HCT116 (cell line): ENCODE results near the gene RBM15B. TPM values are rescaled to one million over a fixed set of nuclear protein-coding genes. Genes with fewer than 3 reads are reported as not detected.

Experiments
- ATAC-seq: fragments of 200-7000 bp; cut with Tn5 transposase; 2 replicates; pipeline ENCODE4 v1.9.1; 2020; ENCODE audit warnings: mild to moderate bottlenecking, moderate library complexity
- BruUV-seq: library from RNA; stranded (reverse); fragments of 400-500 nt; replicated peaks from 2 replicates; lab custom pipeline; 2021; lab: Mats Ljungman, UMichigan
- CTCF ChIA-PET: fragments of 300-600 bp; sonication (Branson Sonifier 250); formaldehyde crosslinking; loops from one replicate; lab custom pipeline; 2021; ENCODE audit warnings: antibody characterized with exemption; lab: Charles Lee
- POLR2A ChIA-PET: fragments of 300-600, 350-600 bp; sonication (Branson Sonifier 250); formaldehyde crosslinking; loops from one replicate; lab custom pipeline; 2021; ENCODE audit warnings: antibody characterized with exemption; lab: Charles Lee
- RAD21 ChIA-PET, 2 experiments: fragments of 300-600 bp; sonication (Branson Sonifier 250); formaldehyde crosslinking; loops; one replicate each; lab custom pipeline; 2023; ENCODE audit warnings: low total read pairs in 2 of 2; ENCODE audit not compliant: uncharacterized antibody in 2 of 2, unreplicated experiment in 2 of 2, low non-redundant PET in 1 of 2; lab: Charles Lee
- DNase-seq: peaks from one replicate; pipeline ENCODE4 v3.0.0-alpha.2; 2010; ENCODE audit warnings: low read depth, low spot score
- H2AFZ ChIP-seq: fragments of 200-600 bp; shearing (Covaris generic), sonication (generic); 2 replicates; pipeline ENCODE4 v1.6.1; 2017; ENCODE audit warnings: low read depth, mixed run types, mixed read lengths, antibody characterized with exemption, low read length; ENCODE audit not compliant: poor library complexity, severe bottlenecking
- H3K27ac ChIP-seq: 2 replicates; pipeline ENCODE4 v1.5.1; 2012; ENCODE audit warnings: low read depth, low read length
- H3K27me3 ChIP-seq: fragments of 200-600 bp; sonication (generic); 2 replicates; pipeline ENCODE4 v1.6.1; 2016; ENCODE audit warnings: mixed run types, low read length, mixed read lengths; ENCODE audit not compliant: insufficient read depth
- H3K36me3 ChIP-seq, 2 experiments: fragments of 200-500 bp in 1 of 2; fragments of 200-600 bp in 1 of 2; sonication (Bioruptor generic) in 1 of 2; sonication (generic) in 1 of 2; 2 replicates each; pipeline versions ENCODE4 v1.5.1 to v1.6.1; 2014 to 2016; ENCODE audit warnings: low read length in 2 of 2, inconsistent platforms in 1 of 2, mixed read lengths in 1 of 2, mixed run types in 1 of 2; ENCODE audit not compliant: insufficient read depth in 2 of 2, control insufficient read depth in 1 of 2
- H3K4me1 ChIP-seq, 2 experiments: fragments of 200-600 bp in 1 of 2; sonication (generic) in 1 of 2; 2 replicates each; pipeline versions ENCODE4 v1.5.1 to v1.6.1; 2012 to 2017; ENCODE audit warnings: low read length in 2 of 2, inconsistent platforms in 1 of 2, mild to moderate bottlenecking in 1 of 2, mixed read lengths in 1 of 2, mixed run types in 1 of 2, moderate library complexity in 1 of 2; ENCODE audit not compliant: insufficient read depth in 2 of 2, control insufficient read depth in 1 of 2
- H3K4me2 ChIP-seq: fragments of 200-600 bp; sonication (generic); 2 replicates; pipeline ENCODE4 v1.6.1; 2017; ENCODE audit warnings: mixed run types, low read length, mixed read lengths
- H3K4me3 ChIP-seq, 2 experiments: fragments of 200-600 bp in 1 of 2; sonication (generic) in 1 of 2; replicated peaks in 1 of 2; 2 replicates each; pipeline ENCODE4 v1.5.1; 2011 to 2016; ENCODE audit warnings: low read length in 2 of 2, control low read depth in 1 of 2, low read depth in 1 of 2, mild to moderate bottlenecking in 1 of 2, mixed read lengths in 1 of 2, mixed run types in 1 of 2
- H3K79me2 ChIP-seq: fragments of 200-600 bp; sonication (generic); 2 replicates; pipeline ENCODE4 v1.6.1; 2017; ENCODE audit warnings: mild to moderate bottlenecking, mixed run types, low read length, moderate library complexity, mixed read lengths; ENCODE audit not compliant: insufficient read depth
- H3K9ac ChIP-seq: fragments of 200-600 bp; sonication (generic); 2 replicates; pipeline ENCODE4 v1.6.1; 2016; ENCODE audit warnings: low read length, mixed read lengths
- H3K9me2 ChIP-seq: fragments of 200-600 bp; sonication (generic), shearing (Covaris generic); 2 replicates; pipeline ENCODE4 v1.6.1; 2017; ENCODE audit warnings: mixed run types, mild to moderate bottlenecking, moderate library complexity; ENCODE audit not compliant: insufficient read depth
- H3K9me3 ChIP-seq, 2 experiments: fragments of 200-500 bp in 1 of 2; fragments of 200-600 bp in 1 of 2; sonication (Bioruptor generic) in 1 of 2; sonication (generic) in 1 of 2; 2 replicates each; pipeline ENCODE4 v1.6.1; 2014 to 2017; ENCODE audit warnings: low read length in 2 of 2, mixed read lengths in 2 of 2, inconsistent platforms in 1 of 2, low read depth in 1 of 2, mild to moderate bottlenecking in 1 of 2, mixed run types in 1 of 2, moderate library complexity in 1 of 2; ENCODE audit not compliant: control insufficient read depth in 1 of 2, insufficient read depth in 1 of 2
- H4K20me1 ChIP-seq: fragments of 200-600 bp; sonication (generic), shearing (Covaris generic); 2 replicates; pipeline ENCODE4 v1.6.1; 2017; ENCODE audit warnings: mixed run types, mild to moderate bottlenecking, moderate library complexity; ENCODE audit not compliant: insufficient read depth
- ATF3 ChIP-seq: IDR thresholded peaks from 2 replicates; pipeline ENCODE4 v1.6.1; 2012
- CBX3 ChIP-seq: IDR thresholded peaks from 2 replicates; pipeline ENCODE4 v1.6.1; 2012; ENCODE audit warnings: low read depth
- CTCF ChIP-seq, 3 experiments: fragments of 200-600 bp in 1 of 3; sonication (generic) in 1 of 3; IDR thresholded peaks in 2 of 3; conservative IDR thresholded peaks in 1 of 3; 2 replicates each; pipeline ENCODE4 v1.5.1; 2012 to 2017; ENCODE audit warnings: low read depth in 2 of 3, low read length in 2 of 3, antibody characterized with exemption in 1 of 3, borderline replicate concordance in 1 of 3, control low read depth in 1 of 3, mild to moderate bottlenecking in 1 of 3, mixed read lengths in 1 of 3, mixed run types in 1 of 3, moderate library complexity in 1 of 3; ENCODE audit not compliant: insufficient read depth in 1 of 3
- EGR1 ChIP-seq: IDR thresholded peaks from 2 replicates; pipeline ENCODE4 v1.6.1; 2012; ENCODE audit warnings: low read depth
- ELF1 ChIP-seq: IDR thresholded peaks from 2 replicates; pipeline ENCODE4 v1.6.1; 2012; ENCODE audit warnings: low read depth, borderline replicate concordance
- EZH2 ChIP-seq: fragments of 200-600 bp; sonication (generic); IDR thresholded peaks from 2 replicates; pipeline ENCODE4 v1.6.1; 2017; ENCODE audit warnings: antibody characterized with exemption, mixed run types
- EZH2phosphoT487 ChIP-seq: fragments of 200-600 bp; IDR thresholded peaks from 2 replicates; pipeline ENCODE4 v1.6.1; 2018; ENCODE audit warnings: antibody characterized with exemption, borderline replicate concordance
- FOSL1 ChIP-seq: IDR thresholded peaks from 2 replicates; pipeline ENCODE4 v1.6.1; 2012; ENCODE audit warnings: low read depth
- MAX ChIP-seq: IDR thresholded peaks from 2 replicates; pipeline ENCODE4 v1.6.1; 2012
- POLR2A ChIP-seq: IDR thresholded peaks from 2 replicates; pipeline ENCODE4 v1.7.0; 2011; ENCODE audit warnings: borderline replicate concordance; ENCODE audit not compliant: insufficient read depth, insufficient read length; ENCODE audit errors: extremely low read depth
- POLR2AphosphoS5 ChIP-seq: IDR thresholded peaks from 2 replicates; pipeline ENCODE4 v1.6.1; 2011; ENCODE audit warnings: mild to moderate bottlenecking, low read depth, low read length, moderate library complexity
- RAD21 ChIP-seq: IDR thresholded peaks from 2 replicates; pipeline ENCODE4 v1.6.1; 2012; ENCODE audit warnings: low read depth, mild to moderate bottlenecking
- REST ChIP-seq: IDR thresholded peaks from 2 replicates; pipeline ENCODE4 v1.6.1; 2012; ENCODE audit warnings: low read depth
- SIN3A ChIP-seq: IDR thresholded peaks from 2 replicates; pipeline ENCODE4 v1.6.1; 2012; ENCODE audit warnings: low read depth
- SP1 ChIP-seq: IDR thresholded peaks from 2 replicates; pipeline ENCODE4 v1.6.1; 2012; ENCODE audit warnings: low read depth
- SRF ChIP-seq: IDR thresholded peaks from 2 replicates; pipeline ENCODE4 v1.6.1; 2012; ENCODE audit warnings: low read depth
- TCF7L2 ChIP-seq: IDR thresholded peaks from 2 replicates; pipeline ENCODE4 v1.7.0; 2011; ENCODE audit warnings: borderline replicate concordance, inconsistent platforms; ENCODE audit not compliant: insufficient read depth, insufficient read length; ENCODE audit errors: extremely low read depth
- YY1 ChIP-seq: IDR thresholded peaks from 2 replicates; pipeline ENCODE4 v1.6.1; 2011; ENCODE audit warnings: low read length, low read depth, moderate library complexity, mild to moderate bottlenecking; ENCODE audit not compliant: insufficient replicate concordance; ENCODE audit errors: extremely low read depth
- ZNF274 ChIP-seq: fragments of 200-500 bp; sonication (Bioruptor generic); IDR thresholded peaks from 2 replicates; pipeline ENCODE4 v1.6.1; 2014; ENCODE audit warnings: mild to moderate bottlenecking, low read depth, low read length, inconsistent platforms
- intact Hi-C: fragments of 100-400 bp; cut with micrococcal nuclease; formaldehyde crosslinking; loops from 2 replicates; pipeline ENCODE4 v1.10.0; 2022
- total RNA-seq: library from RNA; stranded (reverse); gene quantifications from one replicate; pipeline ENCODE4 v1.2.1, GENCODE V29; 2021; ENCODE audit not compliant: unreplicated experiment
- TF ChIP-seq, protein P1 (sequence below): IDR thresholded peaks from 2 replicates; pipeline ENCODE4 v1.6.1; 2011; ENCODE audit warnings: mild to moderate bottlenecking, low read length, moderate library complexity; ENCODE audit not compliant: insufficient replicate concordance; ENCODE audit errors: extremely low read depth

Gene RBM15B
- total RNA-seq, 1 experiment from 2014 or later, result 24.1 TPM

- Histone ChIP-seq H3K9me2 (no peaks in the 10 kb centered on the region), H3K27ac (no peak overlapping the region), H3K4me1 (no peaks in the 10 kb centered on the region), H3K27me3 (no peaks in the 10 kb centered on the region), H3K36me3 (peaks cover 41 to 47% of the 10 kb centered on the region in 2 experiments), H3K9me3 (no peaks in the 10 kb centered on the region), H3K79me2 (peaks cover 13% of the 10 kb centered on the region), H4K20me1 (no peaks in the 10 kb centered on the region), H3K4me3 (no peak overlapping the region), H3K4me2 (no peak overlapping the region), H3K9ac (no peak overlapping the region), H2AFZ (no peak overlapping the region)
- POLR2A ChIA-PET, result no interaction called here
- TF ChIP-seq SP1 (no peak), POLR2AphosphoS5 (no peak), ATF3 (no peak), YY1 (no peak), POLR2A (no peak), EZH2 (no peak), CBX3 (no peak), FOSL1 (no peak), TCF7L2 (no peak), EZH2phosphoT487 (no peak), ZNF274 (no peak), MAX (no peak), SIN3A (no peak), RAD21 (no peak), SRF (no peak), EGR1 (no peak), ELF1 (no peak), CTCF (IDR thresholded peaks at IDR 0.05 in 2 of 3, conservative IDR thresholded peaks at IDR 0.05 in 1 of 3; ENCODE audit: borderline replicate concordance in 1 of 3, insufficient read depth in 1 of 3, low read depth in 2 of 3, low read length in 2 of 3) (no peak), REST (no peak)
- TF ChIP-seq, protein P1, sequence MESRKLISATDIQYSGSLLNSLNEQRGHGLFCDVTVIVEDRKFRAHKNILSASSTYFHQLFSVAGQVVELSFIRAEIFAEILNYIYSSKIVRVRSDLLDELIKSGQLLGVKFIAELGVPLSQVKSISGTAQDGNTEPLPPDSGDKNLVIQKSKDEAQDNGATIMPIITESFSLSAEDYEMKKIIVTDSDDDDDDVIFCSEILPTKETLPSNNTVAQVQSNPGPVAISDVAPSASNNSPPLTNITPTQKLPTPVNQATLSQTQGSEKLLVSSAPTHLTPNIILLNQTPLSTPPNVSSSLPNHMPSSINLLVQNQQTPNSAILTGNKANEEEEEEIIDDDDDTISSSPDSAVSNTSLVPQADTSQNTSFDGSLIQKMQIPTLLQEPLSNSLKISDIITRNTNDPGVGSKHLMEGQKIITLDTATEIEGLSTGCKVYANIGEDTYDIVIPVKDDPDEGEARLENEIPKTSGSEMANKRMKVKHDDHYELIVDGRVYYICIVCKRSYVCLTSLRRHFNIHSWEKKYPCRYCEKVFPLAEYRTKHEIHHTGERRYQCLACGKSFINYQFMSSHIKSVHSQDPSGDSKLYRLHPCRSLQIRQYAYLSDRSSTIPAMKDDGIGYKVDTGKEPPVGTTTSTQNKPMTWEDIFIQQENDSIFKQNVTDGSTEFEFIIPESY, result no peak
- RAD21 ChIA-PET, result no interaction called here
- no peak for DNase-seq
- ATAC-seq, result no peak
- CTCF ChIA-PET, result no interaction called here
- BruUV-seq, result no TSS peak
- intact Hi-C loops, result no loop called here
These were observed 9.1 kb downstream of the RBM15B start for GRCh38 chr3:51400166-51400565.
